Right ventricle myocardium superior (tissue), 1 donor: Measurements from ENCODE around the gene LMF2. TPM values are rescaled to one million over a fixed set of nuclear protein-coding genes. Genes with fewer than 3 reads are reported as not detected.
"Not testable (repeated sequence)": the region's sequence is repeated elsewhere in the genome, so short reads cannot be mapped to it uniquely, and the experiment has no call there.

Experiments
- ATAC-seq: fragments of 200-7000 bp; cut with Tn5 transposase; one replicate; pipeline ENCODE4 v1.9.1; 2020; ENCODE audit warnings: mild to moderate bottlenecking; ENCODE audit not compliant: poor library complexity
- DNase-seq: peaks from one replicate; pipeline ENCODE4 v3.0.0-alpha.2; 2020
- intact Hi-C: fragments of 100-400 bp; cut with DNase I; formaldehyde crosslinking; loops from one replicate; pipeline ENCODE4 v1.11.2; 2022
- total RNA-seq: library from RNA; stranded (reverse); fragmentation: NEBNext Ultra II Directional; extraction: Animal tissue kit (Norgen Biotek cat#: 25700); gene quantifications from one replicate; pipeline ENCODE4 v1.2.1, GENCODE V29; 2021
- donor health status: DM: no; HTN: yes; CAD: no; lungs with severe emphysema.

The LMF2 gene
- total RNA-seq, 1 donor from 2014 or later, result 25.3 TPM

DNA sequence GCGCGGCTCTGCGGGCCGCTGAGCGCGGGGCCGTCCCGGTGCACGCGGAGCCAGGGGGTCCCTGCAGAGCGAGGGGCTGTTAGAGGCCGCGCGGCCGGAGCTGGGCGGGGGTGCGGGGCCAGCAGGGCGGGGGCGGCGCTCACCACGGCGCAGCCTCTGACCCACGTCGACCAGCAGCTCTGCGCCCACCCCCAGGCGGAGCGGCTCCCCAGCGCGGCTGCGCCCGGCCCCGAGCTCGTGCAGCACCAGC lies 18.3 kb upstream of the LMF2 start:
- ATAC-seq (peak; percentile 14), DNase-seq (no peak)
- intact Hi-C loops, result no loop called here

DNA sequence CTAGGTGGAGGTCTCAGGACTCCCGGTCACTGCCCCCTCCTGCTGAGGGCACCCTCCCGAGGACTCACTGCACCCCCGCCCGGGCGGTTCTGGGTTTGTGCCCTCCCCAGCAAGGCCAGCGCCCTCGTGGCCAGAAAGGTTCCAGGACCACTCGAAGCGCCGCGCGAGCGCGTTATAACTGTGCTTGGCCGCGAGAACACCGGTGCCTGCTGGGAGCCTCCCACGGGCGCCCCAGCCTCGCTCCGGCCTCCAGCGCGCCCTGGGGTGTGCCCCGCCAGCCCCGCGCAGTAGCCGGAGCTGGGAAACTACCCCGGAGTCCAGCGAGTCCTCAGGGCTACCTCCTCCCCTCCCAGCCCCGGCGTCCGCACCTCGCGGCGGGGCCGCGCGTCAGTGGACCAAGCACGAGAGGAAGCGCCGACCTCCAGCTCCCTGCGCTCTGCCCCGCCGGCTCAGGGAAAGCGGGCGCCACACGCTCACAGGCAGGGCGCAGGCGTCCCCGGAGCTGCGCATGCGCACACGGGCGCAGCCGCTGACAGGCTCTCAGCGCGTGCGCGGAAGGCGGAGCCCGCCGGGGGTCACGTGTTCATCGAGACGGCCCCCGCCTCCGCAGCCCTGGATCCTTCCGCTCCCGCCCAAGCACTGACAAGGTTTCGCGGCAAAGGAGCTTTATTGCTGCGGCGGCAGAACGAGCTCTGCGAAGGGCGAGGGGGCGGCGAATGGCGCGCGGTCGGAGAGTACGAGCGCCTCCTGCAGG lies 17.8 kb upstream of the LMF2 start, which contains the start of gene SCO2:
Gene SCO2, minus strand, starts transcription at position 495 of the 754 bp plus-strand sequence. CDS start 1,187 bp downstream, outside the sequence.
- intact Hi-C loops, result no loop called here
- ATAC-seq, result peak; percentile 78
- DNase-seq, result peak; percentile 98

GRCh38 chr22:50524676-50525103 lies 17.2 kb upstream of the LMF2 start:
- DNase-seq (no peak), ATAC-seq (no peak)
- intact Hi-C loops, result no loop called here

DNA sequence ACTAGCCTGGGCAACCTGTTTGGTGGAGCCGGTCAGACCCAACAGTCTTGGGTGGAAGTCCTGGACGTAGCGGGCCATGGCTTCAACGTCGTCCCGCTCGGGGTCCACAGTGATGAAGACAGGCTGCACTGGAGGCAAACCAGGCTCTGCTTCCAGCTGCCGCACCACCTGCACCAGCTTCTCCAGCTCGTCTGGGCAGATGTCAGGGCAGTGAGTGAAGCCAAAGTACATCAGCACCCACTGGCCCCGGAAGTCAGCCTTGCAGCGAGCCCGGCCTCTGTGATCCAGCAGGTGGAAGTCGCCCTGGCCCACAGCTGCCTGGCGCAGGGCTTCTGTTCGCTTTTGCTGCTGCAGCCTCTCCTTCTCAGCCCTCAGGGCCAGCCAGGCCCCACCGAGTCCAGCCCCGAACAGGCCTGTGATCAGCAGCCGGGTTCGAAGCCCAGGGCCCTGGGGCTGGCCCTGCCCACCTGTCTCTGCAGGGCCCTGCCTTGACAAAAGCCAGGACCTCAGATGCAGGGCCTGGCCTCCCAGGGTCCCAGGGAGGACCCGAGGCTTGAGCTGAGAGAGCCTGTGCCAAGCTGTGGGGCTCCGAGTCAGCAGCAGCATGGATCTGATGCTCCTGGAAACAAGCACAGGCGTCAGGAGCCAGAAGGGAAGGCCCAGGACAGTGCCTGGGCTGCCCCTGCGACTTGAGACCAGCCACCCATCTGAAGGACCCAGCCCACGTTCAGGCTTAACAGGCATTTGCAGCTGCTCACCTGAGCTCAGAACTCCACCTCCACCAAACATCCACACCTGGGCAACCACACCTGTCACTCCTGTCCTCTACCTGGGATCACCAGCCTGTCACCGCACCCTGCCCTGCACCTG lies 16.5 kb upstream of the LMF2 start:
- intact Hi-C loops, result no loop called here
- no peak for ATAC-seq
- DNase-seq, result no peak

GRCh38 chr22:50523458-50523805 lies 15.9 kb upstream of the LMF2 start:
- DNase-seq (no peak), ATAC-seq (no peak)
- intact Hi-C loops, result no loop called here

DNA sequence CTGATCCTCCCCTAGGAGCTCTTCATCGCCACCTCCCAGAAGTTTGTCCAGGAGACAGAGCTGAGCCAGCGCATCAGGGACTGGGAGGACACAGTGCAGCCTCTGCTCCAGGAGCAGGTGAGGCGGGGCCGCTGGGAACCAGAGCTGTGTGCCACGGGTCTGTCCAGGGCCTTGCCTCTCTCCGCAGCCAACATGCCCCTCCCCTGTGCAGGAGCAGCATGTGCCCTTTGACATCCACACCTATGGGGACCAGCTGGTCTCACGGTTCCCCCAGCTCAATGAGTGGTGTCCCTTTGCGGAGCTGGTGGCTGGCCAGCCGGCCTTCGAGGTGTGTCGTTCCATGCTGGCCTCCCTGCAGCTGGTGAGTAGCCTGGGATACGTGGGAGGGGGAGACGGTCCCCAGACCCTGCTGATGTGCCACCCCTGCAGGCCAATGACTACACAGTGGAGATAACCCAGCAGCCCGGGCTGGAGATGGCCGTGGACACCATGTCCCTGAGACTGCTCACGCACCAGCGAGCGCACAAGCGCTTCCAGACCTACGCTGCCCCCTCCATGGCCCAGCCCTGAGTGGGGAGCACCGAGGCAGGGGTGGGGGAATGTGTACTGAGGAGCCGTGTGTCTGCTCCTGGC lies 15.4 kb upstream of the LMF2 start:
- no peak for ATAC-seq
- DNase-seq, result no peak
- intact Hi-C loops, result no loop called here

GRCh38 chr22:50522208-50522805 lies 14.8 kb upstream of the LMF2 start:
- DNase-seq (no peak), ATAC-seq (no peak)
- intact Hi-C loops, result no loop called here

- DNase-seq (no peak), ATAC-seq (no peak)
- intact Hi-C loops, result no loop called here
Observed at GRCh38 chr22:50521710-50522109, 14.2 kb upstream of the LMF2 start.

- intact Hi-C loops, result no loop called here
- DNase-seq (no peak), ATAC-seq (no peak)
Observed at GRCh38 chr22:50520826-50521453, 13.4 kb upstream of the LMF2 start.

DNA sequence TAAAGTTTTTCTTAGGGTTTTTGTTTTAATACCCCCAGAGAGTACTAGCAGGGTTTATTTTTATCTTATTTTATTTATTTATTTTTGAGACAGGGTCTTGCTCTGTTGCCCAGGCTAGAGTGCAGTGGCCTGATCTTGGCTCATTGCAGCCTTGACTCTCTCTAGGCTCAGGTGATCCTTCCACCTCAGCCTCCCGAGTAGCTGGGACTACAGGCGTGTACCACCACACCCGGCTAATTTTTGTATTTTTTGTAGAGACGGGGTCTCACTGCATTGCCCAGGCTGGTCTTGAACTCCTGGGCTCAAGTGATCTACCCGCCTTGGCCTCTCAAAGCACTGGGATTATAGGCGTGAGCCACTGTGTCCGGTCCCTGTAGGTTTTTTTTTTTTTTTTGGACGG lies 12.7 kb upstream of the LMF2 start:
- DNase-seq, intact Hi-C loops, ATAC-seq: not testable (repeated sequence)

GRCh38 chr22:50519151-50519550 lies 11.6 kb upstream of the LMF2 start:
- intact Hi-C loops, result no loop called here
- ATAC-seq, result no peak
- no peak for DNase-seq

- ATAC-seq, result no peak
- intact Hi-C loops, result no loop called here
- no peak for DNase-seq
Observed at GRCh38 chr22:50518606-50519005, 11.1 kb upstream of the LMF2 start.

DNA sequence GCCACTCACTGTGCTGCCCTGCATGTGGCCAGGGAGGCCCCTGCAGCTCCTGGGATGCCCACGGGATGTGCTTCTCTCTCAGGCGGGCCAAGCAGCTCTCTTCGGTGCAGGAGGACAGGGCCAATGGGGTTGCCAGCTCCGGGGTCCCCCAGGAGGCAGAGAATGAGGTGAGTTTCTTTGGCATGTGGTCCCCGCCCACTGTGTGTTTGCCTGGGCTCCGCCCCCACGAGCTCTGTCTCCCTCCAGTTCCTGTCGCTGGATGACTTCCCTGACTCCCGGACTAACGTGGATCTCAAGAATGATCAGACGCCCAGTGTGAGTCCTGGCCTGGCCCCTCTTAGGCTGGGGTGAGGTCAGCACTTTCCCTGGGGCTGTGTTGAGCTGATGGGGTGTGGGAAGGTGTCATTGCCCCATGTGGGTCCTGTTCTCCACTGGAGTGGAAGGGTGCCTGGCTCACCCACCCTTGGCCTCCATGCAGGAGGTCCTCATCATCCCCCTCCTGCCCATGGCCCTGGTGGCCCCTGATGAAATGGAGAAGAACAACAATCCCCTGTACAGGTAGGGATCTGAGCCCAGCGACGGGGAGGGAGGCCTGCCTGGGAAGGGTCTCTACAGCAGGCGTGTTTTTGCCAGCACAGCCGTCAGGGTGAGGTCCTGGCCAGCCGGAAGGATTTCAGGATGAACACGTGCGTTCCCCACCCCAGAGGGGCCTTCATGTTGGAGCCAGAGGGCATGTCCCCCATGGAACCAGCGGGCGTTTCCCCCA lies 10.2 kb upstream of the LMF2 start:
- DNase-seq (no peak), ATAC-seq (no peak)
- intact Hi-C loops, result no loop called here

DNA sequence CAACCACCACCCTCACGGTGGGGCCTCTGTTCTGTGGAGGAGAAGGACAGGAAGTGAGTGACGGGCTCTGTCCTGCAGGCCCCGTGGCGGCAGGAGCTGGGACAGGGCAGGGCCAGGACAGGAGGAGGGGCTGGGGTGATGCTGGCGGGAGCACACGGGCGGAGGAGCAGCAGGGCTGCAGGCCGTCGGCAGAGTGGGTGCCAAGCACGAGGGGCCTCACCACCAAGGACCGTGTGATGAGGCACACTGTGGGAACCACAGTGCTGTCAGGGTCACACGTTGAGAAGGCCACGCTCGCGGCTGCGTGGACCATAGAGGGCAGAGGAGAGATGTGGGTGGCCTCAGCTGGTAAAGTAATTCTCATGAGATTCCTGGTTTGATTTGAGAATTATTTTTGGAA lies 9.4 kb upstream of the LMF2 start:
- ATAC-seq, result no peak
- DNase-seq, result no peak
- intact Hi-C loops, result no loop called here

DNA sequence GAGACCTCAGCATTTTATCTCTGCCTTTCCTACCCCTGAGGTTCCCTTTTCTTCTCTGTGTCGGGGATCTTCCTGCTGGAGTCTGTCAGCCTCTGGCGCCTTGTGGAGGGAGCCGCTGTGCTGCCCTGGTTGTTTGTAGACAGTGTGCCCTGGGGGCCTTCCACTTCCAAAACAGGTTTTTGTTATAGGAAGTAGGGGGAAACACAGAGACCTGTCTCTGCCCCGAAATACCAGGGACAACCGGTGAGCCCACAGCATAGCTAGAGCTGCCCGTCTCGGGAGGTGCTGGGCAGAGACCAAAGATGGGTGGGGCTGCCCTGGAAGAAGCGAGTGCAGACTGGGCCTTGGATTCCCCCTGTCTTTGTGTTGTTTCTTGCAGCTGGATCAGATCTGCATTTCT lies 8.6 kb upstream of the LMF2 start:
- intact Hi-C loops, result no loop called here
- DNase-seq (no peak), ATAC-seq (no peak)

- intact Hi-C loops, result no loop called here
- ATAC-seq (no peak), DNase-seq (no peak)
Observed at GRCh38 chr22:50513175-50513574, 5.7 kb upstream of the LMF2 start.

DNA sequence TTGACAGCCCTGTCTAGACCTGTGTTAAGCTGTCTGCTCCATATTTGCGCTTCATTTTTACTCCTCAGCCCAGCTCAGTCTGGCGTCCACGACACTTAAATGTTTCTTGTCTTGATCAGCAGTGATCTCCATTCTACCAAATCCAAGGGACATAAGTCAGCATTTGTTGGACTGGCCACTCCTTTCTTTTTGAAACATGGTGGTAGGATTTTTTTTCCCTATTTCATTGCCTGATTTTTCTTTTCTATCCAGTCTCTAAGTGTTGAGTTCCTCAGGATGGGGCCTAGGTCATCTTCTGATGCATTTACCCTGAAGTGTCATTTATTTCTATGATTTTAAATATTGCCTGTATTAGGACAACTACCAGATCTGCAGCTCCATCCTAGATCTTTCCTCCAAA lies 1.4 kb upstream of the LMF2 start:
- ATAC-seq (no peak), DNase-seq (no peak)
- intact Hi-C loops, result no loop called here
